Central memory CD8-positive, alpha-beta T cell (primary cell): ENCODE measurements around the gene SZRD1.
A peak's percentile ranks its signal among the peaks of the same experiment; 100 is the strongest.
"Not testable (repeated sequence)": the region's sequence is repeated elsewhere in the genome, so short reads cannot be mapped to it uniquely, and the experiment has no call there.

ENCODE experiments used
- ATAC-seq: fragments of 150-1000 bp; cut with Tn5 transposase; replicated peaks from 2 replicates; pipeline ENCODE4 v1.10.0; 2022; ENCODE audit warnings: mild to moderate bottlenecking, moderate FRiP score, moderate number of reproducible peaks; ENCODE audit not compliant: poor library complexity, severe bottlenecking; ENCODE audit errors: extremely low read depth
- DNase-seq, 2 donors: peaks; one replicate each; pipeline ENCODE4 v3.0.0; 2021; ENCODE audit warnings: low spot score in 2 of 2
- H3K27ac Mint-ChIP-seq: one replicate; pipeline ENCODE4 v1.8.0; 2022; ENCODE audit warnings: low read depth, mild to moderate bottlenecking, moderate library complexity, mixed read lengths
- H3K27me3 Mint-ChIP-seq: one replicate; pipeline ENCODE4 v1.8.0; 2022; ENCODE audit warnings: mixed read lengths
- H3K36me3 Mint-ChIP-seq: one replicate; pipeline ENCODE4 v1.8.0; 2022; ENCODE audit warnings: mild to moderate bottlenecking, moderate library complexity, mixed read lengths; ENCODE audit not compliant: insufficient read depth
- H3K4me1 Mint-ChIP-seq: one replicate; pipeline ENCODE4 v1.8.0; 2022; ENCODE audit warnings: mixed read lengths
- H3K4me3 Mint-ChIP-seq: one replicate; pipeline ENCODE4 v1.8.0; 2022; ENCODE audit warnings: mild to moderate bottlenecking, moderate library complexity, mixed read lengths
- H3K9me3 Mint-ChIP-seq: one replicate; pipeline ENCODE4 v1.8.0; 2022; ENCODE audit warnings: mixed read lengths

SZRD1 gene, protein sequence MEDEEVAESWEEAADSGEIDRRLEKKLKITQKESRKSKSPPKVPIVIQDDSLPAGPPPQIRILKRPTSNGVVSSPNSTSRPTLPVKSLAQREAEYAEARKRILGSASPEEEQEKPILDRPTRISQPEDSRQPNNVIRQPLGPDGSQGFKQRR

DNA sequence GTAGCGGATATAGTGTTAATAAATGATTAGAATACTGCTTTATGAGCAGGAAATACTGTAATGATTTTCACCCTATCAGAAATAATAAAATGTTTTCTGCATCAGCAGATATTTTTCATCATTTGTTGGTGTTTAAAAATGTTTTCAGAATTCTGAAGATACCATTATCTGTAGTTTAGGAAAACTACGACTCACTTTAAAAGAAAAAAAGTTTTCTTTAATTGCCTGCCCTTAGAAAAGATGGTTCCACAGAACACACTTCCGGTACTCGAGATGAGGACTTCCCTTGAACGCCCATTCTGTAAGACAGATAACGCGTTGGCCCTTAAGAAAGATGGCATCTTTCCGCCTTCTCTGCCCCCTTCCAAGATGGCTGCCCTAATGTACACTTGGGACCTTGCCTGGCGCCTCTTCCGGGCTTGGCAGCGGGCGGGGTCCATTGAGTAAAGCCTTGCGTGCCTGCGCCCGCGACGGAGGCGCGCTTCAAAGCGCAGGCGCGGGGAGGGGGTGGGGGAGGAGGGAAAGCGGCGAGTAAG, at the start of gene SZRD1:
Gene SZRD1 (plus strand): TSS at position 521 of the 536 bp plus-strand sequence. CDS start 16 bp downstream, outside the sequence.
- H3K36me3 Mint-ChIP-seq = peaks cover 11% of the 10 kb centered on the region
- peaks cover 24% of the 10 kb centered on the region for H3K4me1 Mint-ChIP-seq
- ATAC-seq = peak; percentile 90
- peak within 1 kb of the TSS; percentile 96 for H3K27ac Mint-ChIP-seq
- no peaks in the 10 kb centered on the region for H3K27me3 Mint-ChIP-seq
- no peaks in the 10 kb centered on the region for H3K9me3 Mint-ChIP-seq
- DNase-seq = peak; percentile 84 to 96
- peak within 1 kb of the TSS; percentile 97 for H3K4me3 Mint-ChIP-seq

DNA sequence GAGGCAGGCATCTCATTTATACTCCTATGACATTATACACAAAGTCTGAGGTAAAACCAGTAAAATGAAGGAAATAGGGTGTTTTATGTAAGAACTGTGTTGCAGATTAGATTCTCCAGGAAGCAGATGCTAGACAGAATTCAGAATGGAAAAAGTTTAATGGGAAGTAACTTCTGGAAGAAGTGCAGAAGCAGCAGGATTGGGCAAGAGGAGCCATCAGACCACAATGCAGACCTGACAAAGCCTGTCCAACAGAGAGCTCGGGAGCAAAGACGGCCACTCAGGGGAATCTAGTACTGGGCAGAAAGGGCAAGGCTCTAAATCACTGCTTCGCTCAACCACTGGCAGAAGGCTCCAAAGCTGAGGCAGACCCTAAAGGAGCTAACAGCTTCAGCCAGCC, 48.5 kb upstream of the SZRD1 start:
- Mint-ChIP-seq H3K4me3 (no peak overlapping the region), H3K36me3 (peaks cover 29% of the 10 kb centered on the region), H3K4me1 (peaks cover 20% of the 10 kb centered on the region), H3K27me3 (no peaks in the 10 kb centered on the region), H3K9me3 (no peaks in the 10 kb centered on the region), H3K27ac (no peak overlapping the region)
- no peak for ATAC-seq
- no peak for DNase-seq

DNA sequence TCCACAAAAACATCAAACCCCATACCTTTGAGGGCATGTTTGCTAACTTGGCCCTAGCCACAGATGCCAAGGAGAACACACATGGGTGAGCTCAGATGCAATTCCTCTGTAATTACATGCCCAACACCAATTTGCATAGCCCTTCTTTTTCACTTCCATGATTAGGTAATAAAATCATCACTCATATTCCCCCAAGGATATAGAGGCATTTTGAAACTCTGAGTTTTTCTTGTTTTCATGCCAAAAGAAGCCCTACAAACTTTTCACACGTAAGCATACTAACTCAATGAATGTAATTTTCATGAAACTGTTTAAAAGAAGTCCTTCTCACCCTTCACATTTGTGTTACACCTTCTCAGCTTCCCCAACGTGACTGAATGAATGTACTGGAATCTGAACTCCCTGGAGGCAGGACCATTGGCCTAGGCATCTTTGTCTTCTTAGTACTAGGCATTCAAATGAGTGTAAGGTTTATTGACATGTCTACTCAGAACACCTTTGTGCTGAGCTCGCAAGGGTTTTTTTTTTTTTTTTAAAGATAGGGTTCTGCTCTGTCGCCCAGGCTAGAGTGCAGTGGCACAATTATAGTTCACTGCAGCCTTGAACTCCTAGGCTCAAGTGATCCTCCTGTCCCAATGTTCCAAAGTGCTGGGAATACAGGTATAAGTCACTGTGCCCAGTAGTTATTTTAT, 45.7 kb upstream of the SZRD1 start:
- Mint-ChIP-seq H3K4me3 (no peak overlapping the region), H3K27me3 (no peaks in the 10 kb centered on the region), H3K9me3 (no peaks in the 10 kb centered on the region), H3K36me3 (peaks cover 10% of the 10 kb centered on the region), H3K4me1 (peaks cover 24% of the 10 kb centered on the region), H3K27ac (no peak overlapping the region)
- DNase-seq (no peak), ATAC-seq (no peak)

DNA sequence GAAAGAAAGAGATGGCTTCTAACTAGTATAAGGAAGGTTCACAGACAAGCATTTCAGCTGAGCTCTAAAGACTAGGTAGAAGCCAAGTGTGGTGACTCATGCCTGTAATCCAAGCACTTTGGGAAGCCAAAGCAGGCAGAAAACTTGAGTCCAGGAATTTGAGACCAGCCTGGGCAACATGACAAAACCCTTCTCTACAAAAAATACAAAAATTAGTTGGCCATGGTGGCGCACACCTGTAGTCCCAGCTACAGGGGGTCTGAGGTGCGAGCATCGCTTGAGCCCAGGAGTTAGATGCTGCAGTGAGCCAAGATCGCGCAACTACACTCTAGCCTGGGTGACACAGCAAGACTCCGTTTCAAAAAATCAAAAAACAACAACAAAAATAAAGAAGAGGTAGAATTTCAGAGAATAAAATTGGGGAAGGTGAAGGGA, 42.6 kb upstream of the SZRD1 start:
- H3K27me3 Mint-ChIP-seq = no peaks in the 10 kb centered on the region
- H3K4me3 Mint-ChIP-seq = no peak overlapping the region
- H3K36me3 Mint-ChIP-seq = peaks cover 11% of the 10 kb centered on the region
- peaks cover 26% of the 10 kb centered on the region for H3K4me1 Mint-ChIP-seq
- H3K9me3 Mint-ChIP-seq = no peaks in the 10 kb centered on the region
- DNase-seq (no peak), ATAC-seq (no peak)
- H3K27ac Mint-ChIP-seq = no peak overlapping the region

DNA sequence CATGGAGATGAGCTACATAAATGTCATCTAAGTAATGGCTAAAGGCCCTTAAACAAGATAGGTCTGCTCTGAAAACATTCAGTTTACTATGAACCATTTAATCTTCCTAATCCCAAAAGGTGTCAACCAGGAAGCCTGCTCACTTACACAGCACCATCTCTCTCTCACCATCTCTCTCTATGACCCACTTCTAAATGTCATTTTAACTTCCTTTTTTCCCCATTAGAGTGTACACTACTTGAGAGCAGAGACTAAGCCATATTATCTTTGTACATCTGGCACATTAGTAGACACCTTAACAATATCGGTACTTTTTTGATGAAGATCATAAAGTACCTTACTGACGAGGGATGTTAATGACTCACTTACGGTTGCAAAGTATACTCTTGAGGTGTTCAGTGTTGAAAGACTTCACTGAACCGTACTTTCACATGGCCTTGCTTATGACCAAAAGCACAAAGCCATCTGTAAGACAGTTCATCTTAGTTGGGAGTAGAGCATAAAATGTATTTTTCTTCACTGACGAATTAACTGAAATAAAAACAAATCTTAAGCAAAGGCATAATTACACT, 40.1 kb upstream of the SZRD1 start:
- DNase-seq = no peak
- no peak overlapping the region for H3K4me3 Mint-ChIP-seq
- H3K27me3 Mint-ChIP-seq = no peaks in the 10 kb centered on the region
- H3K27ac Mint-ChIP-seq = no peak overlapping the region
- peaks cover 24% of the 10 kb centered on the region for H3K4me1 Mint-ChIP-seq
- H3K36me3 Mint-ChIP-seq = peaks cover 11% of the 10 kb centered on the region
- H3K9me3 Mint-ChIP-seq = no peaks in the 10 kb centered on the region
- no peak for ATAC-seq

DNA sequence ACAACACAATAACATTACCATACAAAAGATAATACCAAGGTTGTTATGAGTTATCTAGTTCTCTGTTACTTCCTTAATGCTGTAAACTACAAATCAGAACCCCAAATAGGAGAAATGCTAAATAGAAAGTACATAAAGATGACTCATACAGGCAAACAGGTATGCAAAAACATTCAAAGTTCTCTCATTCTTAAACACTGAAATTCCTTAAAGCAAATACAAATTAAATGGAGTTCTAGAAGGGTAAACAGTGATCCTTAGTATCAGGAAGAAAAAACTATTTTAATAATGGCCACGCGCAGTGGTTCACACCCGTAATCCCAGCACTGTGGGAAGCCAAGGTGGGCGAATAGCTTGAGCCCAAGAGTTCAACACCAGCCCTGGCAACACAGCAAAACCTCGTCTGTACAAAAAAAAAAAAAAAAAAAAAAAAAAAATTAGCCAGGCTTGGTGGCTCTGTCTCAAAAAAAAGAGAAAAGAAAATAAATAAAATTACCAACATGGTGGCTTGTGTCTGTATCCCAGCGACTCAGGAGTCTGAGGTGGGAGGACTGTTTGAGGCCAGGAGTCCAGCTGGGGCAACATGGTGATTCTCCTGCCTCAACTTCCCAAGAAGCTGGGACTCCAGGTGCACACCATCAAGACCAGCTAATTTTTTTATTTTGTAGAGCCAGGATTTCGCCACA, 32.2 kb upstream of the SZRD1 start:
- Mint-ChIP-seq H3K36me3 (peaks cover 9% of the 10 kb centered on the region), H3K9me3 (no peaks in the 10 kb centered on the region), H3K4me1 (peaks cover 35% of the 10 kb centered on the region), H3K27me3 (no peaks in the 10 kb centered on the region), H3K4me3 (no peak overlapping the region), H3K27ac (no peak overlapping the region)
- ATAC-seq = no peak
- no peak for DNase-seq

DNA sequence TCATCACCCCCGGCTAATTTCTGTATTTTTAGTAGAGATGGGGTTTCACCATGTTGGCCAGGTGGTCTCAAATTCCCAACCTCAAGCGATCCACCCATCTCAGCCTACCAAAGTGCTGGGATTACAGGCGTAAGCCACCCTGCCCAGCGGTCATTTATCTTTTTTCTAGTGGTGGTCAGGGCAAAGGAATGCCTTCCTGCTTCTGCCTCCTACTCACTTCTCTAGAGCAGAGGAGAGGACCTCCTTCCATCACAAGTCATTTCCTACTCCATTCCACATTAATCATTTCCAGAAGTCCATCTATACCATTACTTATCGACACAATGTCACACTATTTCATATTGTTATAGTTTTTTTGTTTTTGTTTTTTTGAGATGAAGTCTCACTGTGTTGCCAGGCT, 28.1 kb upstream of the SZRD1 start:
- DNase-seq = no peak
- ATAC-seq = no peak
- Mint-ChIP-seq H3K4me1 (peaks cover 35% of the 10 kb centered on the region), H3K4me3 (no peak overlapping the region), H3K9me3 (no peaks in the 10 kb centered on the region), H3K36me3 (peaks cover 11% of the 10 kb centered on the region), H3K27ac (no peak overlapping the region), H3K27me3 (no peaks in the 10 kb centered on the region)

DNA sequence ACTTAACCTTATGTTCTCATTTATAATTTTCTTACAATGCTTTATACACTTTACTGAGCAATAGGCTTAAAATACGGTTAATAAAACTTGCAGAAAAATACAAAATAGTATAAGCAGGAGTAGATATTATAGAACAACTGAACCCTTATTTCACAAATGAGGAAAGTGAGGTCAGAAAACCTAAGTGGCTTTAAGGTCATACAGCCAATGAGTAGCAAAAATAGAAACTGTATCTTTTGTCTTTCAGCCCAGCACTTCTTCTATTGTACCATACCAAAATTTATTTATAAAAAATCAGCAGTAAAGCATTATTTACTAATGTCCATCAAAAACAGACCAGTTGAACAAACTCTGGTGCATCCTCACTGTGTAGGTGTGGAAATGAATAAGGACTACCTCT, 26.4 kb upstream of the SZRD1 start:
- Mint-ChIP-seq H3K27me3 (no peaks in the 10 kb centered on the region), H3K4me3 (no peak overlapping the region), H3K36me3 (peaks cover 7% of the 10 kb centered on the region), H3K4me1 (peaks cover 25% of the 10 kb centered on the region), H3K27ac (no peak overlapping the region), H3K9me3 (no peaks in the 10 kb centered on the region)
- DNase-seq (no peak), ATAC-seq (no peak)

DNA sequence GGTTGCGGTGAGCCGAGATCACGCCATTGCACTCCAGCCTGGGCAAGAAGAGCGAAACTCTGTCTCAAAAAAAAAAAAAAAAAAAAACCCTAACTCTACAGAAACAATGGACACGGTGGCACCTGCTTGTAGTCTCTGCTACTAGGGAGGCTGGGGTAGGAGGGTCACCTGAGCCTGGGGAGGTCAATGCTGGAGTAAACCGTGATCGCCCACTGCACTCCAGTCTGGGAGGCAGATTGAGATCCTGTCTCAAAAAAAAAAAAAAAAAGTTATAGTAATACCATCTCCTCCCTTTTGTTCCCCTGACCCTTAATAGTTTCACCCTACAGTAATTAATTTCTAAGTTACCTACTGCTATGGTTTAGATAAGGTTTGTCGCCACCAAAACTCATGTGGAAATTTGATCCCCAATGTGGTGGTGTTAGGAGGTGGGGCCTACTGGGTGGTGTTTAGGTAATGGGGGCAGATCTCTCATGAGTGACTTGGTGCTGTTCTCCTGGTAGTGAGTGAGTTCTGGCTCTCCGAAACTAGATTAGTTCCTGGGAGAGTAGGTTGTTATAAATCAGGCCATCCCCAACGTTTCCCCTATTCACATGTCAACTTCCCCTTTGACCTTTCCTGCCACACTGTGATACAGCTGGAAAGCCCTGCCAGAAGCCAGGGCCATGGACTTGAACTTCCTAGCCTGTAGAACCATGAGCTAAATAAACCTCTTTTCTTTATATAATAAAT, 24.5 kb upstream of the SZRD1 start:
- Mint-ChIP-seq H3K27ac (no peak overlapping the region), H3K4me3 (no peak overlapping the region), H3K9me3 (no peaks in the 10 kb centered on the region), H3K36me3 (peaks cover 7% of the 10 kb centered on the region), H3K4me1 (peaks cover 23% of the 10 kb centered on the region), H3K27me3 (no peaks in the 10 kb centered on the region)
- ATAC-seq (no peak), DNase-seq (no peak)

DNA sequence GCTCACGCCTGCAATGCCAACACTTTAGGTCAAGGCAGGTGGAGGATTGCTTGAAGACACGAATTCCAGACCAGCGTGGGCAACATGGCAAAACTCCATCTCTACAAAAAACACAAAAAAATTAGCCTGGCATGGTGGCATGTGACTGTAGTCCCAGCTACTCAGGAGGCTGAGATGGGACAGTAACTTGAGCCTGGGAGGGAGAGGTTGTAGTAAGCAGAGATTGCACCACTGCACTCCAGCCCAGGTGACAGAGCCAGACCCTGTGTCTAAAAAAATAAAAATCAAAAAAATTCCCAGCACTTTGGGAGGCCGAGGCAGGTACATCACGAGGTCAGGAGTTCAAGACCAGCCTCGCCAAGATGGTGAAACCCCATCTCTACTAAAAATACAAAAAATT, 23.8 kb upstream of the SZRD1 start:
- H3K4me3 Mint-ChIP-seq, H3K27me3 Mint-ChIP-seq, H3K27ac Mint-ChIP-seq, ATAC-seq, DNase-seq, H3K36me3 Mint-ChIP-seq, H3K9me3 Mint-ChIP-seq: not testable (repeated sequence)
- peaks cover 20% of the 10 kb centered on the region for H3K4me1 Mint-ChIP-seq

DNA sequence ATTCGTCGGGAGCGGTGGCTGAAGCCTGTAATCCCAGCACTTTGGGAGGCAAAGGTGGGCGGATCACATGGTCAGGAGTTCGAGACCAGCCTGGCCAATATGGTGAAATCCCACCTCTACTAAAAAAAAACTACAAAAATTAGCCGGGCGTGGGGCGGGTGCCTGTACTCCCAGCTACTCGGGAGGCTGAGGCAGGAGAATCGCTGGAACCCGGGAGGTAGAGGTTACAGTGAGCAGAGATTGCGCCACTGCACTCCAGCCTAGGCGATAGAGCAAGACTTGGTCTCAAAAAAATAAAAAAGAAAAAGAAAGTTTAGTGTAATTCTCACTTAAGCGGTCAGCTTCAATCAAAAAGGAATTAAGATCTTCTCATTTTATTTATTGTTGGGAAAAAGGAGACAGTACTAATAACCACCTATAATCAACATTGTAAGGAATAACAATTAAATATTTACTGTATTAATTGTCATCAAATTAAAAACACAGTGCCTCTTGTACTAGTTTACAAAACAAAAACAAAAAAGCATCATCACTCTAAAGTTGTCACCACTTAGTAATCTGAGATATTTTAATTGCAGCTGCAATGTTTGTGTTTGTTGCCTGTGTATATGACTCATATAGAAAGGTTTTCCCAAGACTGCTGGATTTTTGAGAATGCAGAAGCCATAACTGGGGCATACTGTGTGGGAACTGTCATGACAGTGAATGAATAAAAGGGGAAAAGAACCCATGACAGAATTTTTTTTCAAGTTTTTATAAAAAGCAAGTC, 18.4 kb upstream of the SZRD1 start:
- Mint-ChIP-seq H3K4me1 (peaks cover 18% of the 10 kb centered on the region), H3K27ac (peak overlapping the region; percentile 10), H3K36me3 (peaks cover 8% of the 10 kb centered on the region), H3K9me3 (no peaks in the 10 kb centered on the region), H3K27me3 (no peaks in the 10 kb centered on the region), H3K4me3 (no peak overlapping the region)
- no peak for DNase-seq
- no peak for ATAC-seq
